Measurements from ENCODE around the gene DLG2.

The DLG2 gene

DNA sequence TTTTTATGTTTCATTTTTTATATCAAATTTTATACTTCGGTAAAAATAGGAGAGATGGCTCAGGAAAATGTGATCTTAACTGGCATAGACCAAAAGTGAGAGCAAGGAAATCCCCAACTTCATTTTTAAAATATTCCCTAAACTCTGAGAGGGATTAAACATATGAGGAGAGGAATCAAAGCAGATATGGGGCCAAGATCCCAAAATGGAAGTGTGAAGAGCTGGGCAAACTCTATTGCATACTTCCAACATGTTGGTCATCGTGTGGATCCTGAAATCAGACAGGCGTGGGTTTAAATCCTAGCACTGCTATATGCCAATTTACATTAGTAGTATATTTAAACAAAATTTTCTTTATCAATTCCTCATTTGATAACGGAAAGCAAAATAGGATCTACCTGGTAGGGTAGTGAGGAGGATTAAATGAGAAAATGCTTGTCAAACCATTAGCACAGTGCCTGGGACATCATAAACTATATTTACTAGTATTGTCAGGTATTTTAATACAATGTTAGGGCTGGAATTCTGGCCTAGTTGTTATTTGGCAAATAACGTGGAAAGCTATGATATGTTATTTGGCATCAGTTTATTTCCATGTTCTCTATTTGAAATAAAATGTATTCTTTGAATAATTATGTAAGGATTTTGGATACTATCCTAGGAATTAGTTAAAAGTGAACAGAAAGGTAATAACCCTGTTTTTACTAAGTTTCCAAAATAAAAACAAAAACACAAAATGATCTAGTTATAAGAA lies 1948.1 kb downstream of the DLG2 start:
- TF ChIP-seq, protein P1, sequence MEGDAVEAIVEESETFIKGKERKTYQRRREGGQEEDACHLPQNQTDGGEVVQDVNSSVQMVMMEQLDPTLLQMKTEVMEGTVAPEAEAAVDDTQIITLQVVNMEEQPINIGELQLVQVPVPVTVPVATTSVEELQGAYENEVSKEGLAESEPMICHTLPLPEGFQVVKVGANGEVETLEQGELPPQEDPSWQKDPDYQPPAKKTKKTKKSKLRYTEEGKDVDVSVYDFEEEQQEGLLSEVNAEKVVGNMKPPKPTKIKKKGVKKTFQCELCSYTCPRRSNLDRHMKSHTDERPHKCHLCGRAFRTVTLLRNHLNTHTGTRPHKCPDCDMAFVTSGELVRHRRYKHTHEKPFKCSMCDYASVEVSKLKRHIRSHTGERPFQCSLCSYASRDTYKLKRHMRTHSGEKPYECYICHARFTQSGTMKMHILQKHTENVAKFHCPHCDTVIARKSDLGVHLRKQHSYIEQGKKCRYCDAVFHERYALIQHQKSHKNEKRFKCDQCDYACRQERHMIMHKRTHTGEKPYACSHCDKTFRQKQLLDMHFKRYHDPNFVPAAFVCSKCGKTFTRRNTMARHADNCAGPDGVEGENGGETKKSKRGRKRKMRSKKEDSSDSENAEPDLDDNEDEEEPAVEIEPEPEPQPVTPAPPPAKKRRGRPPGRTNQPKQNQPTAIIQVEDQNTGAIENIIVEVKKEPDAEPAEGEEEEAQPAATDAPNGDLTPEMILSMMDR (IDR thresholded peaks at IDR 0.05; ENCODE audit: insufficient read depth, missing control alignments), result no peak
- no peak for DNase-seq (ENCODE audit: insufficient read length, low spot score)
- no peak for FAIRE-seq

GRCh38 chr11:83677730-83678129 lies 1949.4 kb downstream of the DLG2 start:
- FAIRE-seq (no peak), DNase-seq (ENCODE audit: insufficient read length, low spot score) (no peak)
- TF ChIP-seq, protein P1 (IDR thresholded peaks at IDR 0.05; ENCODE audit: insufficient read depth, missing control alignments), result no peak

- TF ChIP-seq, protein P1 (IDR thresholded peaks at IDR 0.05; ENCODE audit: insufficient read depth, missing control alignments), result no peak
- DNase-seq (ENCODE audit: insufficient read length, low spot score), result no peak
- no peak for FAIRE-seq
These were observed 1951.0 kb downstream of the DLG2 start for GRCh38 chr11:83676056-83676601.

DNA sequence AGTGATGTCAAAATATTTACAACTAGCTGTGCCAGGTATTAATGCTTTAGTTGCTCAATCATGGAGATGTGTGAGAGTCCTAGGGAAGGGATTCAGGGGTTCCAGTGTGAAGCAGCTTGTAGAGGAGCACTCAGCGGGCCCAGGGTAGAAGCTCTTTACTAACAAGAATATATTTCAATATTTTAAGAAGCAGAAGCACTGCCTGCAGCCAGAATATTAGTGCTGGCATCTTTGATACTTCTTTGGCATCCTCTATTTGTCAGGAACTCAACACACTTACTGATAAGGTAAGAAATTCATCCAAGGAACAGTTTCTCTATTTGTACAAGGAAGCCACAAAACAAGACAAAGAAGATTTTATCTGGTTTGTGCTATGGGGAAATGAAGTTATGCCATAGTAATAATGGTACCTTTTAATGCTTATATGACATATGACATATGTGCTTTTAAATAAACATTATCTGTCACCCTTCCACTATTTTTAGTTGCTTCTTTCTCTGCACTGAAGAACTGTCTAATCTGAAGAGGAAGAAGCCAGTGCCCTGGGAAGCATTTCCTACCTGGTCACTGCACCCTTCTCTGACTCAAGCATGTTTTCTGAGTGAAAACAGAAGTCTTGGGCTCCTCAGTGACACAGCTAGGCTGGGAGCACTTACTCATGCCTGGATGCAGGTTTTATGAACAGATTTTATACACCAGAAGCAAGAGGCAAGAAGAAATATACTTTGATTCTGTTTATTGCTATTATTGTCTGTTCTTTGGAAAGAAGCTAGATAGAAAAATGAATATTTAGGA lies 1952.8 kb downstream of the DLG2 start:
- DNase-seq (ENCODE audit: insufficient read length, low spot score) (no peak), FAIRE-seq (no peak)
- TF ChIP-seq, protein P1 (IDR thresholded peaks at IDR 0.05; ENCODE audit: insufficient read depth, missing control alignments), result no peak

DNA sequence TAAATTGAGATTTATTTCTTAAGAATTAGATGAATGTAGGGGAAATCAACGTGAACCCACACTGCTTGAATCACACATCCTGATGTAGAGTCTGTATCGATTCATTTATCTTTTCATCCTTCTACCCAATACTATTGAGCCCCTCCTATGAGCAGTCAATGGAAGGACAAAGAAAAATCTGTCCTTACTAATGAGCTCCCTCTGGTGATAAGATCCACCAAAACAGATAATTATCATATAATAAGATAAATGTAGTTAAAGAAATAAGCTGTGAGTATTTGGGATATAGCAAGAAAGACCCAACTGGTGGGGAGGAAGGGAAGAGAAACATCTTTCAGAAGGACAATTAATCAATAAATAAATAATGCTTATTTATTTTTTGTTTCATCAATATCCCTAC lies 1955.9 kb downstream of the DLG2 start:
- DNase-seq (ENCODE audit: insufficient read length, low spot score), result no peak
- no peak for FAIRE-seq
- TF ChIP-seq, protein P1 (IDR thresholded peaks at IDR 0.05; ENCODE audit: insufficient read depth, missing control alignments), result peak; percentile 56

- FAIRE-seq (no peak), DNase-seq (ENCODE audit: insufficient read length, low spot score) (no peak)
- TF ChIP-seq, protein P1 (IDR thresholded peaks at IDR 0.05; ENCODE audit: insufficient read depth, missing control alignments), result no peak
These were observed 1961.0 kb downstream of the DLG2 start for GRCh38 chr11:83666149-83666548.
